Kidney epithelial cell (primary cell): ENCODE data around the gene TMEM259. TPM values are rescaled to one million over a fixed set of nuclear protein-coding genes. Genes with fewer than 3 reads are reported as not detected.

ENCODE experiments used
- DNase-seq: peaks from one replicate; pipeline ENCODE4 v3.0.0-alpha.2; 2010; ENCODE audit warnings: low read depth
- H3K27me3 ChIP-seq: 2 replicates; pipeline ENCODE4 v1.6.0; 2011; ENCODE audit warnings: low read length; ENCODE audit not compliant: control insufficient read depth, insufficient read depth
- H3K36me3 ChIP-seq: 2 replicates; pipeline ENCODE4 v1.5.1; 2011; ENCODE audit warnings: low read length; ENCODE audit not compliant: control insufficient read depth, insufficient read depth
- H3K4me3 ChIP-seq: 2 replicates; pipeline ENCODE4 v1.5.1; 2011; ENCODE audit warnings: low read depth, mild to moderate bottlenecking, control low read depth, low read length
- CTCF ChIP-seq: IDR thresholded peaks from 2 replicates; pipeline ENCODE4 v1.5.1; 2011; ENCODE audit warnings: mild to moderate bottlenecking, moderate library complexity, low read length, control low read depth, inconsistent platforms; ENCODE audit not compliant: insufficient read depth, poor library complexity, severe bottlenecking
- total RNA-seq: library from RNA; depleted of rRNA; stranded (reverse); fragments of >200 nt; gene quantifications from 2 replicates; pipeline ENCODE4 v1.2.3, GENCODE V29; 2015

The TMEM259 gene
- total RNA-seq, 1 donor from 2014 or later = 204 TPM

- H3K36me3 ChIP-seq = peaks cover 3% of the 10 kb centered on the region
Observed at GRCh38 chr19:970695-971094, 50.2 kb downstream of the TMEM259 start.

GRCh38 chr19:966485-967088 lies 54.3 kb downstream of the TMEM259 start:
- Histone ChIP-seq H3K27me3 (no peaks in the 10 kb centered on the region), H3K36me3 (peaks cover 3% of the 10 kb centered on the region), H3K4me3 (no peak overlapping the region)
- TF ChIP-seq CTCF = no peak
- DNase-seq = no peak

More at GRCh38 chr19:970695-971094, 50.2 kb downstream of the TMEM259 start:
- no peak for DNase-seq
- Histone ChIP-seq H3K27me3 (no peaks in the 10 kb centered on the region), H3K4me3 (no peak overlapping the region)
- TF ChIP-seq CTCF = peak; percentile 71

GRCh38 chr19:964761-965694 lies 55.9 kb downstream of the TMEM259 start:
- Histone ChIP-seq H3K27me3 (no peaks in the 10 kb centered on the region), H3K36me3 (no peaks in the 10 kb centered on the region), H3K4me3 (no peak overlapping the region)
- DNase-seq = no peak
- TF ChIP-seq CTCF = no peak

- no peaks in the 10 kb centered on the region for H3K27me3 ChIP-seq
Observed at GRCh38 chr19:964116-964520, 56.8 kb downstream of the TMEM259 start.

GRCh38 chr19:963486-963951 lies 57.4 kb downstream of the TMEM259 start:
- no peak for TF ChIP-seq CTCF

More at GRCh38 chr19:964116-964520, 56.8 kb downstream of the TMEM259 start:
- no peak overlapping the region for H3K4me3 ChIP-seq
- TF ChIP-seq CTCF = no peak
- no peak for DNase-seq
- H3K36me3 ChIP-seq = no peaks in the 10 kb centered on the region

More at GRCh38 chr19:963486-963951, 57.4 kb downstream of the TMEM259 start:
- H3K36me3 ChIP-seq = no peaks in the 10 kb centered on the region
- H3K4me3 ChIP-seq = no peak overlapping the region
- H3K27me3 ChIP-seq = no peaks in the 10 kb centered on the region
- no peak for DNase-seq
